Left lung (tissue), 10 donors: ENCODE data around the gene SRPK2. TPM values are rescaled to one million over a fixed set of nuclear protein-coding genes. Genes with fewer than 3 reads are reported as not detected.

Experiments used
- ATAC-seq: fragments of 200-7000 bp; cut with Tn5 transposase; one replicate; pipeline ENCODE4 v1.9.1; 2020; ENCODE audit warnings: moderate library complexity
- DNase-seq, 4 donors: peaks; one replicate each; pipeline ENCODE4 v3.0.0-alpha.2; 2013 to 2020
- H3K27ac ChIP-seq, 2 donors: fragments of 200-600 bp; sonication (generic) in 1 of 2; one replicate each; pipeline versions ENCODE4 v1.5.0 to v1.8.0; 2020 to 2021
- H3K27me3 ChIP-seq, 2 donors: fragments of 200-600 bp; sonication (generic) in 1 of 2; one replicate each; pipeline versions ENCODE4 v1.5.0 to v1.8.0; 2020 to 2021
- H3K36me3 ChIP-seq, 2 donors: fragments of 200-600 bp; sonication (generic) in 1 of 2; one replicate each; pipeline versions ENCODE4 v1.5.0 to v1.8.0; 2020 to 2021
- H3K4me1 ChIP-seq, 2 donors: fragments of 200-600 bp; one replicate each; pipeline ENCODE4 v1.8.0; 2021
- H3K4me3 ChIP-seq, 2 donors: fragments of 200-600 bp; sonication (generic) in 1 of 2; one replicate each; pipeline versions ENCODE4 v1.5.0 to v1.8.0; 2020 to 2021; ENCODE audit warnings: mild to moderate bottlenecking in 1 of 2
- H3K9me3 ChIP-seq, 2 donors: fragments of 200-600 bp; sonication (generic) in 1 of 2; one replicate each; pipeline versions ENCODE4 v1.5.0 to v1.8.0; 2020 to 2021
- intact Hi-C, 2 donors: fragments of 100-400 bp; cut with DNase I; formaldehyde crosslinking; loops; one replicate each; pipeline versions ENCODE4 v1.11.2 to v1.14.2; 2022
- polyA plus RNA-seq, 6 donors: library from polyadenylated mRNA; unstranded; fragments of 120-200 nt; gene quantifications; one replicate each; pipeline ENCODE4 v1.2.1, GENCODE V29; 2013; ENCODE audit not compliant: insufficient read length in 6 of 6
- total RNA-seq, 2 donors: library from RNA; stranded (reverse); fragmentation: NEBNext Ultra II Directional; extraction: Animal tissue kit (Norgen Biotek cat#: 25700); gene quantifications; one replicate each; pipeline ENCODE4 v1.2.1, GENCODE V29; 2021
- TF ChIP-seq, protein P1 (sequence below), 2 donors: fragments of 200-600 bp; sonication (generic) in 1 of 2; IDR thresholded peaks; one replicate each; pipeline versions ENCODE4 v1.5.0 to v1.8.0; 2021; ENCODE audit warnings: antibody characterized with exemption in 2 of 2
- donor health status: DM: no; HTN: yes; CAD: no.
- donor health status: DM: no; HTN: no; CAD: no.

SRPK2 gene
- total and polyA plus RNA-seq, 8 donors = 42.9 to 63.4 (median 52.1) TPM

DNA sequence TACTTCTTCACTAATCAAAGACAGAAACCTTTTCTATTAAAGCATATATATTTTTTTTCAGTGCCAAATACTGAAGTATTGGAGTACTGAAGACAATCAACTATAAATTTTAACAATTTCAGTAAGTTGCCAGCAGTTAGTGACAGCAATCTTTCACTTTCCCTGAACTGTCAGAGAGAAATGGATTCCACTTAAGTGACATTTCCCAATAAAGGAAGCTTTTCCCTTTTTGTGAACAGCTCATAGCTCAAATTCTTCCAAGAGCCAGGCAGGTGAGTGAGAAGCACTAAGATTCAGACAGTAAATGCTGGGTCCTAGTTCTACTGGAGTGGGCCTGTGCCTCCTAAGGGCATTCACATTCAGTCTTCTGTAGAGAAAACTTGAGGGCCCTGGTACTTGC lies 142.0 kb downstream of the SRPK2 start:
- Histone ChIP-seq H3K4me1 (peaks cover 0 to 18% of the 10 kb centered on the region in 2 donors), H3K4me3 (no peak overlapping the region), H3K27me3 (no peaks in the 10 kb centered on the region), H3K36me3 (no peaks in the 10 kb centered on the region), H3K27ac (no peak overlapping the region), H3K9me3 (no peaks in the 10 kb centered on the region)
- DNase-seq = no peak
- intact Hi-C loops = no loop called here
- peak; percentile 44 for ATAC-seq
- TF ChIP-seq, protein P1, sequence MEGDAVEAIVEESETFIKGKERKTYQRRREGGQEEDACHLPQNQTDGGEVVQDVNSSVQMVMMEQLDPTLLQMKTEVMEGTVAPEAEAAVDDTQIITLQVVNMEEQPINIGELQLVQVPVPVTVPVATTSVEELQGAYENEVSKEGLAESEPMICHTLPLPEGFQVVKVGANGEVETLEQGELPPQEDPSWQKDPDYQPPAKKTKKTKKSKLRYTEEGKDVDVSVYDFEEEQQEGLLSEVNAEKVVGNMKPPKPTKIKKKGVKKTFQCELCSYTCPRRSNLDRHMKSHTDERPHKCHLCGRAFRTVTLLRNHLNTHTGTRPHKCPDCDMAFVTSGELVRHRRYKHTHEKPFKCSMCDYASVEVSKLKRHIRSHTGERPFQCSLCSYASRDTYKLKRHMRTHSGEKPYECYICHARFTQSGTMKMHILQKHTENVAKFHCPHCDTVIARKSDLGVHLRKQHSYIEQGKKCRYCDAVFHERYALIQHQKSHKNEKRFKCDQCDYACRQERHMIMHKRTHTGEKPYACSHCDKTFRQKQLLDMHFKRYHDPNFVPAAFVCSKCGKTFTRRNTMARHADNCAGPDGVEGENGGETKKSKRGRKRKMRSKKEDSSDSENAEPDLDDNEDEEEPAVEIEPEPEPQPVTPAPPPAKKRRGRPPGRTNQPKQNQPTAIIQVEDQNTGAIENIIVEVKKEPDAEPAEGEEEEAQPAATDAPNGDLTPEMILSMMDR (IDR thresholded peaks at IDR 0.05) = no peak

- H3K4me3 ChIP-seq = no peak overlapping the region
- H3K27ac ChIP-seq = no peak overlapping the region
- intact Hi-C loops = no loop called here
- TF ChIP-seq, protein P1 (IDR thresholded peaks at IDR 0.05) = no peak
- H3K4me1 ChIP-seq = peaks cover 0 to 18% of the 10 kb centered on the region in 2 donors
- no peaks in the 10 kb centered on the region for H3K36me3 ChIP-seq
- DNase-seq (no peak), ATAC-seq (no peak)
- H3K27me3 ChIP-seq = no peaks in the 10 kb centered on the region
- no peaks in the 10 kb centered on the region for H3K9me3 ChIP-seq
Measured at GRCh38 chr7:105246256-105246655, 142.5 kb downstream of the SRPK2 start.

DNA sequence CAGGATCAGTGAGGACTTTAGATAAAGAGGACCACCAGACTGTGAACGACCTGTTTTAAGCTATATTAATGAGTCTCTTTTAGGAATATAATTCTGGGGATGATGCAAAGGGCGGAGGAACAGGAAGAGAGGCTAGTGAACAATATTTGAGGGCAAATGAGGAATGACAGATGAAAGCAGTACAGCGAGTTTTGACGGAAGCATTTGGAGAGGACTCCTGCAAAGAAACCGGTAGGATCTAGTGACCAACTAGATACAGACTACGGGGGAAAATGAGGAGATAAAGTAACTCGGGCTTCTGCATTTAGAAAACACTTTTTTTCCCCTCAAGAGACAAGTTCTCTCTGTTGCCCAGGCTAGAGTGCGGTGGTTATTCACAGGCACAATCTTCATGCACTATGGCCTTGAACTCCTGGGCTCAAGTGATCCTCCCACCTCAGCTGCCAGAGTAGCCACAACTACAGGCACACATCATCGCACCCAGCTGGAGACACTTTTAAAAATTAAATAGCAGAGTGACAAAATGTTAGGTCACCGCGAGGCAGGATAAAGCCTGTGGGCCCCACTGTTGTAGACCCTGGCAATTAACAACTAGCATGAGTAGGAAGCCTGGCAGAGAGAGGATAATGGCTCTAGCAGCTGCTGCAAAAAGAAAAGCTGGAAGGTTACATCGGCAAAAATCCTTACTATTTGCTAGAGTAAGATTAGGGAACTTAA lies 143.2 kb downstream of the SRPK2 start:
- intact Hi-C loops = no loop called here
- H3K4me3 ChIP-seq = no peak overlapping the region
- H3K9me3 ChIP-seq = no peaks in the 10 kb centered on the region
- peaks cover 0 to 18% of the 10 kb centered on the region in 2 donors for H3K4me1 ChIP-seq
- ATAC-seq (no peak), DNase-seq (peak in 2 of 4 donors; percentile 45 to 58)
- no peaks in the 10 kb centered on the region for H3K36me3 ChIP-seq
- TF ChIP-seq, protein P1 (IDR thresholded peaks at IDR 0.05) = no peak
- H3K27me3 ChIP-seq = no peaks in the 10 kb centered on the region
- peak overlapping the region in 1 of 2 donors; percentile 50 for H3K27ac ChIP-seq

DNA sequence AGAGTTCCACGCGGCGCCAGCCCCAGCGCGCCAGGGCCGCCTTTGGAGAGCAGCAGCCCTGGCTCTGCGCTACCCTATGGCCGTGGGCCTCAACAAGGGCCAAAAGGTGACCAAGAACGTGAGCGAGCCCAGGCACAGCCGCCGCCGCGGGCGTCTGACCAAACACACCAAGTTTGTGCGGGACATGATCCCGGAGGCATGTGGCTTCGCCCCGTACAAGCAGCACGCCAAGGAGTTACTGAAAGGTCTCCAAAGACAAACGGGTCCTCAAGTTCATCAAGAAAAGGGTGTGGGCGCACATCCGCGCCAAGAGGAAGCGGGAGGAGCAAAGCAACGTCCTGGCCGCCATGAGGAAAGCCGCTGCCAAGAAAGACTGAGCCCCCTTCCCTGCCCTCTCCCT lies 144.1 kb downstream of the SRPK2 start:
- peak; percentile 27 for ATAC-seq
- intact Hi-C loops = no loop called here
- DNase-seq = peak in 1 of 4 donors; percentile 80
- Histone ChIP-seq H3K9me3 (no peaks in the 10 kb centered on the region), H3K4me3 (no peak overlapping the region), H3K36me3 (no peaks in the 10 kb centered on the region), H3K27ac (peak overlapping the region in 1 of 2 donors; percentile 64), H3K27me3 (no peaks in the 10 kb centered on the region), H3K4me1 (peaks cover 0 to 18% of the 10 kb centered on the region in 2 donors)
- TF ChIP-seq, protein P1 (IDR thresholded peaks at IDR 0.05) = no peak

- no peak overlapping the region for H3K4me3 ChIP-seq
- no peaks in the 10 kb centered on the region for H3K27me3 ChIP-seq
- intact Hi-C loops = no loop called here
Measured at GRCh38 chr7:105241198-105241597, 147.5 kb downstream of the SRPK2 start.

More at GRCh38 chr7:105241198-105241597, 147.5 kb downstream of the SRPK2 start:
- Histone ChIP-seq H3K27ac (no peak overlapping the region), H3K9me3 (no peaks in the 10 kb centered on the region), H3K36me3 (no peaks in the 10 kb centered on the region), H3K4me1 (peaks cover 0 to 17% of the 10 kb centered on the region in 2 donors)
- ATAC-seq (no peak), DNase-seq (no peak)
- TF ChIP-seq, protein P1 (IDR thresholded peaks at IDR 0.05) = no peak
